ENCODE data around the gene ZNF556. TPM values are rescaled to one million over a fixed set of nuclear protein-coding genes. Genes with fewer than 3 reads are reported as not detected.

ZNF556 gene
- total and polyA plus RNA-seq, 11 donors: 0.16 to 0.20 TPM; not detected in 9

DNA sequence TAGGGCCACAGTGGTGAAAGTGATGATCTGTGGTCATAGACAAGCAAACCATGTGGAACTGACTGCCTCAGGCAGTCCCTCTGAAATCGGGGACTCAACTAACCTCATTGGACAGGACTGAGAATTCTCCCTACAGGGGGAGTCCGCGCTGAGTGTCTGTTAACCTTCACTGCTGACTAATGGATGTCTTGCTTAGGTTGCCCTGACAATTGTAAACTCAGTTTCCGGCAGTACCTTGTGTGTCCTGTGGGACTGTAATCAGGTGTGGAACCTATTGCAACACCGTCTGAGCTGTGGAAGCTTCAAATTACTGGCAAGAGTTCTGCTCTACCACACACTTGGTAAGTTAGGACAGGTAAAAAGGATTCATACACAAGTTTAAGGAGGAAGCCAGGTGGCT is 55.9 kb downstream of the ZNF556 start:
- Histone ChIP-seq H3K36me3 (peaks cover 0 to 14% (median 6%) of the 10 kb centered on the region in 9 donors), H3K27me3 (no peaks in the 10 kb centered on the region), H3K4me3 (no peak overlapping the region), H3K27ac (no peak overlapping the region), H3K9me3 (peaks cover 0 to 10% (median 2%) of the 10 kb centered on the region in 12 donors), H3K4me1 (no peaks in the 10 kb centered on the region)
- intact Hi-C loops (cut with DNase I): no loop called here
- TF ChIP-seq, protein P1, sequence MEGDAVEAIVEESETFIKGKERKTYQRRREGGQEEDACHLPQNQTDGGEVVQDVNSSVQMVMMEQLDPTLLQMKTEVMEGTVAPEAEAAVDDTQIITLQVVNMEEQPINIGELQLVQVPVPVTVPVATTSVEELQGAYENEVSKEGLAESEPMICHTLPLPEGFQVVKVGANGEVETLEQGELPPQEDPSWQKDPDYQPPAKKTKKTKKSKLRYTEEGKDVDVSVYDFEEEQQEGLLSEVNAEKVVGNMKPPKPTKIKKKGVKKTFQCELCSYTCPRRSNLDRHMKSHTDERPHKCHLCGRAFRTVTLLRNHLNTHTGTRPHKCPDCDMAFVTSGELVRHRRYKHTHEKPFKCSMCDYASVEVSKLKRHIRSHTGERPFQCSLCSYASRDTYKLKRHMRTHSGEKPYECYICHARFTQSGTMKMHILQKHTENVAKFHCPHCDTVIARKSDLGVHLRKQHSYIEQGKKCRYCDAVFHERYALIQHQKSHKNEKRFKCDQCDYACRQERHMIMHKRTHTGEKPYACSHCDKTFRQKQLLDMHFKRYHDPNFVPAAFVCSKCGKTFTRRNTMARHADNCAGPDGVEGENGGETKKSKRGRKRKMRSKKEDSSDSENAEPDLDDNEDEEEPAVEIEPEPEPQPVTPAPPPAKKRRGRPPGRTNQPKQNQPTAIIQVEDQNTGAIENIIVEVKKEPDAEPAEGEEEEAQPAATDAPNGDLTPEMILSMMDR (IDR thresholded peaks at IDR 0.05): no peak
- no peak for TF ChIP-seq POLR2A (IDR thresholded peaks at IDR 0.05)
- WGBS, 4 donors: 56 to 72% (median 59%) methylated on average over 5 of the region's 5 CpGs
- DNase-seq (no peak), ATAC-seq (peak in 1 of 4 donors; percentile 22)

GRCh38 chr19:2923510-2923909 is 56.4 kb downstream of the ZNF556 start:
- Histone ChIP-seq H3K36me3 (peaks cover 0 to 8% (median under 1%) of the 10 kb centered on the region in 9 donors), H3K27ac (peak overlapping the region in 1 of 12 donors; percentile 34), H3K9me3 (peaks cover 0 to 5% (median 0%) of the 10 kb centered on the region in 12 donors), H3K27me3 (no peaks in the 10 kb centered on the region), H3K4me3 (no peak overlapping the region), H3K4me1 (no peaks in the 10 kb centered on the region)
- WGBS, 4 donors: 65 to 76% (median 70%) methylated on average over 4 of the region's 4 CpGs
- DNase-seq: no peak
- intact Hi-C loops (cut with DNase I): no loop called here
- no peak for ATAC-seq
- TF ChIP-seq POLR2A (IDR thresholded peaks at IDR 0.05): no peak
- TF ChIP-seq, protein P1 (IDR thresholded peaks at IDR 0.05): no peak

- H3K9me3 ChIP-seq: peaks cover 0 to 10% (median under 1%) of the 10 kb centered on the region in 12 donors
- H3K4me1 ChIP-seq: no peaks in the 10 kb centered on the region
- no peak overlapping the region for H3K27ac ChIP-seq
- TF ChIP-seq, protein P1 (IDR thresholded peaks at IDR 0.05): no peak
- no peak for TF ChIP-seq POLR2A (IDR thresholded peaks at IDR 0.05)
- peaks cover 0 to 12% (median 0%) of the 10 kb centered on the region in 9 donors for H3K36me3 ChIP-seq
- peak in 1 of 4 donors; percentile 22 for ATAC-seq
- no peak overlapping the region for H3K4me3 ChIP-seq
- intact Hi-C loops (cut with DNase I): no loop called here
- WGBS, 4 donors: 81 to 96% (median 83%) methylated on average over 27 to 53 of the region's 53 CpGs
- no peaks in the 10 kb centered on the region for H3K27me3 ChIP-seq
- DNase-seq: no peak
Measured at GRCh38 chr19:2926341-2927031, 59.4 kb downstream of the ZNF556 start.

- Histone ChIP-seq H3K4me1 (no peaks in the 10 kb centered on the region), H3K36me3 (peaks cover 0 to 18% (median 0%) of the 10 kb centered on the region in 9 donors), H3K27me3 (no peaks in the 10 kb centered on the region), H3K27ac (no peak overlapping the region), H3K4me3 (no peak overlapping the region), H3K9me3 (peaks cover 0 to 16% (median 5%) of the 10 kb centered on the region in 12 donors)
- ATAC-seq (no peak), DNase-seq (no peak)
- 92 to 96% (median 94%) methylated on average over 9 to 18 of the region's 18 CpGs for WGBS, 4 donors
- TF ChIP-seq, protein P1 (IDR thresholded peaks at IDR 0.05): no peak
- no peak for TF ChIP-seq POLR2A (IDR thresholded peaks at IDR 0.05)
- intact Hi-C loops (cut with DNase I): no loop called here
Measured at GRCh38 chr19:2927032-2927430, 59.9 kb downstream of the ZNF556 start.

Other genes with a start within 250 kb of the ZNF556 start
- gene GNG7, start 164.6 kb upstream of the ZNF556 start, total RNA-seq: 10 to 100 TPM; 13.9 to 46.4 (median 32.5) TPM
- 10 to 100 TPM; 11.7 to 22.5 TPM for gene GNG7, start 164.6 kb upstream of the ZNF556 start, polyA plus RNA-seq
- gene DIRAS1, start 146.0 kb upstream of the ZNF556 start, total RNA-seq: 100 to 1,000 TPM in 6 of 9 donors, 10 to 100 TPM in 3; 77.4 to 191 (median 142) TPM
- gene DIRAS1, start 146.0 kb upstream of the ZNF556 start, polyA plus RNA-seq: 100 to 1,000 TPM; 112 to 168 TPM
- 10 to 100 TPM; 16.4 to 33.3 (median 21.7) TPM for gene SLC39A3, start 127.3 kb upstream of the ZNF556 start, total RNA-seq
- 10 to 100 TPM; 31.2 to 63.7 TPM for gene SLC39A3, start 127.3 kb upstream of the ZNF556 start, polyA plus RNA-seq
- 10 to 100 TPM; 47.4 to 76.8 (median 62.4) TPM for gene SGTA, start 84.1 kb upstream of the ZNF556 start, total RNA-seq
- gene SGTA, start 84.1 kb upstream of the ZNF556 start, polyA plus RNA-seq: 100 to 1,000 TPM in 1 of 2 donors, 10 to 100 TPM in 1; 79.9 to 125 TPM
- gene THOP1, start 81.8 kb upstream of the ZNF556 start, total RNA-seq: 10 to 100 TPM; 36.8 to 78.7 (median 43.9) TPM
- 100 to 1,000 TPM in 1 of 2 donors, 10 to 100 TPM in 1; 75.5 to 114 TPM for gene THOP1, start 81.8 kb upstream of the ZNF556 start, polyA plus RNA-seq
- 1 to 10 TPM; 2.7 to 6.1 (median 4.6) TPM for gene ZNF554, start 47.5 kb upstream of the ZNF556 start, total RNA-seq
- 1 to 10 TPM; 1.4 to 4.3 TPM for gene ZNF554, start 47.5 kb upstream of the ZNF556 start, polyA plus RNA-seq
- gene ZNF555, start 25.9 kb upstream of the ZNF556 start, total RNA-seq: 10 to 100 TPM in 1 of 9 donors, 1 to 10 TPM in 8; 5.9 to 11.5 (median 8.2) TPM
- 1 to 10 TPM; 2.7 to 3.8 TPM for gene ZNF555, start 25.9 kb upstream of the ZNF556 start, polyA plus RNA-seq
- gene ZNF57, start 33.6 kb downstream of the ZNF556 start, total RNA-seq: 1 to 10 TPM; 2.1 to 5.6 (median 3.3) TPM
- 1 to 10 TPM; 2.3 to 3.8 TPM for gene ZNF57, start 33.6 kb downstream of the ZNF556 start, polyA plus RNA-seq
- 1 to 10 TPM; 1.8 to 3.2 (median 2.3) TPM for gene ZNF77, start 77.6 kb downstream of the ZNF556 start, total RNA-seq
- gene ZNF77, start 77.6 kb downstream of the ZNF556 start, polyA plus RNA-seq: 1 to 10 TPM; 1.7 to 2.5 TPM
- 1 to 10 TPM in 2 of 9 donors, under 1 TPM in 6, not detected in 1; 0.21 to 1.3 (median 0.57) TPM for gene TLE6, start 110.2 kb downstream of the ZNF556 start, total RNA-seq
- 1 to 10 TPM; 1.3 to 1.4 TPM for gene TLE6, start 110.2 kb downstream of the ZNF556 start, polyA plus RNA-seq
- gene TLE2, start 161.9 kb downstream of the ZNF556 start, total RNA-seq: 10 to 100 TPM; 34.6 to 75.1 (median 40.5) TPM
- gene TLE2, start 161.9 kb downstream of the ZNF556 start, polyA plus RNA-seq: 10 to 100 TPM; 36.0 to 41.4 TPM
- gene TLE5, start 195.2 kb downstream of the ZNF556 start, total RNA-seq: 1,000 to 10,000 TPM in 1 of 9 donors, 100 to 1,000 TPM in 8; 593 to 1,121 (median 711) TPM
- 1,000 to 10,000 TPM in 1 of 2 donors, 100 to 1,000 TPM in 1; 686 to 1,459 TPM for gene TLE5, start 195.2 kb downstream of the ZNF556 start, polyA plus RNA-seq
- 10 to 100 TPM; 55.3 to 91.8 (median 70.9) TPM for gene GNA11, start 227.0 kb downstream of the ZNF556 start, total RNA-seq
- 10 to 100 TPM; 43.5 to 74.6 TPM for gene GNA11, start 227.0 kb downstream of the ZNF556 start, polyA plus RNA-seq

All from heart left ventricle (tissue), 16 donors.